GM18867 (cell line): ENCODE results near the gene USP15.
"Not testable (repeated sequence)": the region's sequence is repeated elsewhere in the genome, so short reads cannot be mapped to it uniquely, and the experiment has no call there.

Experiments used
- ATAC-seq: cut with Tn5 transposase; IDR thresholded peaks from one replicate; pipeline ENCODE4 v1.9.1; 2021; ENCODE audit warnings: mild to moderate bottlenecking, moderate library complexity; ENCODE audit not compliant: unreplicated experiment

Gene USP15

GRCh38 chr12:62319058-62319457 is 58.9 kb downstream of the USP15 start:
- no peak for ATAC-seq

GRCh38 chr12:62320054-62320453 is 59.9 kb downstream of the USP15 start:
- no peak for ATAC-seq

- no peak for ATAC-seq
These were observed 63.2 kb downstream of the USP15 start for GRCh38 chr12:62323386-62323785.

GRCh38 chr12:62328296-62328921 is 68.2 kb downstream of the USP15 start:
- no peak for ATAC-seq

GRCh38 chr12:62331306-62331705 is 71.1 kb downstream of the USP15 start:
- peak; percentile 89 for ATAC-seq

GRCh38 chr12:62332598-62332997 is 72.4 kb downstream of the USP15 start:
- no peak for ATAC-seq

GRCh38 chr12:62335057-62335456 is 74.9 kb downstream of the USP15 start:
- ATAC-seq: no peak

GRCh38 chr12:62335796-62336195 is 75.6 kb downstream of the USP15 start:
- ATAC-seq: no peak

GRCh38 chr12:62337643-62338042 is 77.4 kb downstream of the USP15 start:
- not testable (repeated sequence) for ATAC-seq

- ATAC-seq: not testable (repeated sequence)
These were observed 82.6 kb downstream of the USP15 start for GRCh38 chr12:62342614-62343303.

GRCh38 chr12:62343304-62344120 is 83.3 kb downstream of the USP15 start:
- not testable (repeated sequence) for ATAC-seq

GRCh38 chr12:62344731-62345556 is 84.7 kb downstream of the USP15 start:
- ATAC-seq: not testable (repeated sequence)

- ATAC-seq: no peak
These were observed 85.5 kb downstream of the USP15 start for GRCh38 chr12:62345667-62346066.

GRCh38 chr12:62346817-62347216 is 86.6 kb downstream of the USP15 start:
- no peak for ATAC-seq

- no peak for ATAC-seq
These were observed 87.9 kb downstream of the USP15 start for GRCh38 chr12:62347922-62348650.

GRCh38 chr12:62350554-62350953 is 90.3 kb downstream of the USP15 start:
- ATAC-seq: no peak

GRCh38 chr12:62351326-62351725 is 91.1 kb downstream of the USP15 start:
- ATAC-seq: no peak

- no peak for ATAC-seq
These were observed 100.8 kb downstream of the USP15 start for GRCh38 chr12:62361048-62361447.

GRCh38 chr12:62363506-62363905 is 103.3 kb downstream of the USP15 start:
- ATAC-seq: no peak

GRCh38 chr12:62364697-62365096 is 104.5 kb downstream of the USP15 start:
- not testable (repeated sequence) for ATAC-seq
